Measurements from ENCODE around the gene EPYC.

DNA sequence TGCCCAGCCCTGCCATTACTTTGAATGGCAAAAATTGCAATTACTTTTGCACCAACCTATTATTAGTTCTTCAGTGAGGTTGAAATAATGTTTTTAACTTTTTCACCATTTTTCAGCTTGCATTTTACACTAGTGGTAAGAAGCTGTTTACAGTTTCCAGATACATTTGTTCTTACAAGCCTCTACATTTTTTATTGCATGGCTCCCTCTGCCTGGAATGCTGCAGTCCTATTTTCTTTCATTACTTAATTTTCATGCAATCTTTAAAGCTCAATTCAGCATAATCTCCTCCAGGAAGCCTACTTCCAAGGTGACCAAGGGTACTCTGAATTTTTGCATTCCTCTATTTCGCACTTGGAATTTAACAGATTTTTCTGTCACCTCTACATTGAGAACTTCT lies 83.2 kb downstream of the EPYC start:
- TF ChIP-seq EZH2 (IDR thresholded peaks at IDR 0.05; ENCODE audit: borderline replicate concordance) (no peak), EZH2phosphoT487 (IDR thresholded peaks at IDR 0.05; ENCODE audit: low read depth, severe bottlenecking, unreplicated experiment) (no peak)
- TF ChIP-seq, protein P1, sequence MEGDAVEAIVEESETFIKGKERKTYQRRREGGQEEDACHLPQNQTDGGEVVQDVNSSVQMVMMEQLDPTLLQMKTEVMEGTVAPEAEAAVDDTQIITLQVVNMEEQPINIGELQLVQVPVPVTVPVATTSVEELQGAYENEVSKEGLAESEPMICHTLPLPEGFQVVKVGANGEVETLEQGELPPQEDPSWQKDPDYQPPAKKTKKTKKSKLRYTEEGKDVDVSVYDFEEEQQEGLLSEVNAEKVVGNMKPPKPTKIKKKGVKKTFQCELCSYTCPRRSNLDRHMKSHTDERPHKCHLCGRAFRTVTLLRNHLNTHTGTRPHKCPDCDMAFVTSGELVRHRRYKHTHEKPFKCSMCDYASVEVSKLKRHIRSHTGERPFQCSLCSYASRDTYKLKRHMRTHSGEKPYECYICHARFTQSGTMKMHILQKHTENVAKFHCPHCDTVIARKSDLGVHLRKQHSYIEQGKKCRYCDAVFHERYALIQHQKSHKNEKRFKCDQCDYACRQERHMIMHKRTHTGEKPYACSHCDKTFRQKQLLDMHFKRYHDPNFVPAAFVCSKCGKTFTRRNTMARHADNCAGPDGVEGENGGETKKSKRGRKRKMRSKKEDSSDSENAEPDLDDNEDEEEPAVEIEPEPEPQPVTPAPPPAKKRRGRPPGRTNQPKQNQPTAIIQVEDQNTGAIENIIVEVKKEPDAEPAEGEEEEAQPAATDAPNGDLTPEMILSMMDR (IDR thresholded peaks at IDR 0.05; ENCODE audit: poor library complexity): no peak
